Immature natural killer cell (primary cell): ENCODE measurements around the gene PIK3C2A. TPM values are rescaled to one million over a fixed set of nuclear protein-coding genes. Genes with fewer than 3 reads are reported as not detected.
"Not testable (repeated sequence)": the region's sequence is repeated elsewhere in the genome, so short reads cannot be mapped to it uniquely, and the experiment has no call there.

ENCODE experiments used
- DNase-seq, 3 donors: peaks; one replicate each; pipeline ENCODE4 v3.0.0; 2022; ENCODE audit warnings: mixed read lengths in 1 of 3
- H3K27ac Mint-ChIP-seq, 6 donors: one replicate each; pipeline ENCODE4 v1.8.0; 2020; ENCODE audit warnings: mixed read lengths in 6 of 6, mild to moderate bottlenecking in 5 of 6, inconsistent platforms in 4 of 6, moderate library complexity in 3 of 6
- H3K27me3 Mint-ChIP-seq, 3 donors: one replicate each; pipeline ENCODE4 v1.8.0; 2020 to 2021; ENCODE audit warnings: low read depth in 3 of 3, mild to moderate bottlenecking in 3 of 3, mixed read lengths in 3 of 3, moderate library complexity in 3 of 3, inconsistent platforms in 1 of 3
- H3K36me3 Mint-ChIP-seq, 3 donors: one replicate each; pipeline ENCODE4 v1.8.0; 2020; ENCODE audit warnings: mixed read lengths in 3 of 3, inconsistent platforms in 2 of 3, mild to moderate bottlenecking in 2 of 3
- H3K4me1 Mint-ChIP-seq, 2 donors: one replicate each; pipeline ENCODE4 v1.8.0; 2020; ENCODE audit warnings: inconsistent platforms in 2 of 2, mild to moderate bottlenecking in 2 of 2, mixed read lengths in 2 of 2, moderate library complexity in 1 of 2
- H3K4me3 Mint-ChIP-seq, 5 donors: one replicate each; pipeline ENCODE4 v1.8.0; 2020; ENCODE audit warnings: mild to moderate bottlenecking in 5 of 5, mixed read lengths in 5 of 5, inconsistent platforms in 3 of 5, moderate library complexity in 3 of 5
- H3K9me3 Mint-ChIP-seq, 6 donors: one replicate each; pipeline ENCODE4 v1.8.0; 2020; ENCODE audit warnings: mild to moderate bottlenecking in 6 of 6, mixed read lengths in 6 of 6, inconsistent platforms in 4 of 6, moderate library complexity in 3 of 6
- polyA plus RNA-seq, 3 donors: library from polyadenylated mRNA; unstranded; fragments of 300-500 nt; fragmentation: Illumina TruSeq; gene quantifications; one replicate each; pipeline ENCODE4 v1.2.3, GENCODE V29; 2021

The PIK3C2A gene
- polyA plus RNA-seq, 3 donors from 2014 or later = 5.0 to 13.3 (median 5.5) TPM

DNA sequence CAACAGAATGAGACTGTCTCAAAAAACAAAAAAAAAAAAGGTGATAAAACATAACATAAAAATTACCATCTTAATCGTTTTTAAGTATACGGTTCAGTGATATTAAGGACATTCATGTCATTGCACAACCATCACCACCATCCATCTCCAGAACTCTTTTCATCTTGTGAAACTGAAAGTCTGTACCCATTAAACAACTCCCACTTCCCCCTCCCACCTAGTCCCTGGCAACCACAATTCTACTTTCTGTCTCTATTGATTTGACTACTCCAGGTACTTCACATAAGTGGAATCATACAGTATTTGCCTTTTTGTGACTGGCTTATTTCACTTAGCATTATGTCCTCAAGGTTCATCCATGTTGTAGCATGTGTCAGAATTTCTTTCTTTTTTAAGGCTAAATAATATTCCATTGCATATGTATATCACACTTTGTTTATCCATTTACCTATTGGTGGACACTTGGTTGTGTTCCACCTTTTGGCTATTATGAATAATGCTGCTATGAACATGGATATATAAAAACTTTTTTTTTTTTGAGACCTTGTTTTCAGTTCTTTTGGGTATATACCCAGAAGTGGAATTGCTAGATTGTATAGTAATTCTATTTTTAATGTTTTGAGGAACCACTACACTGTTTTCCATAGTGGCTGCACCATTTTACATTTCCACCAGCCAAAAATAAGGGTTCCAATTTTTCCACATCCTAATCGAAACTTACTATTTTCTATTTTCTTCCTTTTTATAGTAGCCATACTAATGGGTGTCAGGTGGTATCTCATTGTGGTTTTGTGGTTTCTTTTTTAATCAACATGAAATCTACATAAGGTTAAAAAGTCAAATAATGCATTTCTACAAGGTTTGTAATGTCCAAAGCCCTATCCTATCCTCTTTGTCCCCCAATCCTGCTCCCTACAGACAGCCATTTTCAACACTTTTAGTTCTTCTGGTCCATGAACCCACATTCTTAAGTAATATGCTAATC, 23.4 kb upstream of the PIK3C2A start:
- peak; percentile 23 to 27 (median 23) for DNase-seq
- Mint-ChIP-seq H3K4me3 (peak overlapping the region in 3 of 5 donors; percentile 36 to 46 (median 44)), H3K27me3 (peaks cover 0 to 2% (median 1%) of the 10 kb centered on the region in 3 donors), H3K9me3 (peaks cover 0 to 1% (median 0%) of the 10 kb centered on the region in 6 donors), H3K27ac (peak overlapping the region in 1 of 6 donors; percentile 20), H3K4me1 (peaks cover 11 to 21% of the 10 kb centered on the region in 2 donors), H3K36me3 (no peaks in the 10 kb centered on the region)

- Mint-ChIP-seq H3K4me3 (no peak overlapping the region), H3K4me1 (peaks cover 11 to 21% of the 10 kb centered on the region in 2 donors)
These were observed 21.8 kb upstream of the PIK3C2A start for GRCh38 chr11:17229481-17230152.

DNA sequence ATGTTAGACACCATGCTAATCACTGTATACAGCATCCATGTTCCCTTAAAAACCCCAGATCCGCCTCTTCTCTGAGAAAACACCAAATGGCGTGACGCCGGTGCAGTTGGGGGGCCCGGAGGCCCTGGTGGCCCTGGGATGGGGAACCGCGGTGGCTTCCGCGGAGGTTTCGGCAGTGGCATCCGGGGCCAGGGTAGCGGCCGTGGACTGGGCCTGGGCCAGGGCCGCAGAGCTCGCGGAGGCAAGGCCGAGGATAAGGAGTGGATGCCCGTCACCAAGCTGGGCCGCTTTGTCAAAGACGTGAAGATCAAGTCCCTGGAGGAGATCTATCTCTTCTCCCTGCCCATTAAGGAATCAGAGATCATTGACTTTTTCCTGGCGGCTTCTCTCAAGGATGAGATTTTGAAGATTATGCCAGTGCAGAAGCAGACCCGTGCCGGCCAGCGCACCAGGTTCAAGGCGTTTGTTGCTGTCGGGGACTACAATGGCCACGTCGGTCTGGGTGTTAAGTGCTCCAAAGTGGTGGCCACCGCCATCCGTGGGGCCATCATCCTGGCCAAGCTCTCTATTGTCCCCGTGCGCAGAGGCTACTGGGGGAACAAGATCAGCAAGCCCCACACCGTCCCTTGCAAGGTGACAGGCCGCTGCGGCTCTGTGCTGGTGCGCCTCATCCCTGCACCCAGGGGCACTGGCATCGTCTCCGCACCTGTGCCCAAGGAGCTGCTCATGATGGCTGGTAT, 20.6 kb upstream of the PIK3C2A start:
- H3K4me1 Mint-ChIP-seq = peaks cover 11 to 21% of the 10 kb centered on the region in 2 donors
- not testable (repeated sequence) for H3K27me3 Mint-ChIP-seq, H3K4me3 Mint-ChIP-seq, H3K36me3 Mint-ChIP-seq, DNase-seq, H3K9me3 Mint-ChIP-seq, H3K27ac Mint-ChIP-seq

More at GRCh38 chr11:17229481-17230152, 21.8 kb upstream of the PIK3C2A start:
- Mint-ChIP-seq H3K27ac (peak overlapping the region in 2 of 6 donors; percentile 0 to 38), H3K36me3 (no peaks in the 10 kb centered on the region), H3K27me3 (peaks cover 0 to 2% (median 1%) of the 10 kb centered on the region in 3 donors), H3K9me3 (peaks cover 0 to 1% (median 0%) of the 10 kb centered on the region in 6 donors)
- no peak for DNase-seq

DNA sequence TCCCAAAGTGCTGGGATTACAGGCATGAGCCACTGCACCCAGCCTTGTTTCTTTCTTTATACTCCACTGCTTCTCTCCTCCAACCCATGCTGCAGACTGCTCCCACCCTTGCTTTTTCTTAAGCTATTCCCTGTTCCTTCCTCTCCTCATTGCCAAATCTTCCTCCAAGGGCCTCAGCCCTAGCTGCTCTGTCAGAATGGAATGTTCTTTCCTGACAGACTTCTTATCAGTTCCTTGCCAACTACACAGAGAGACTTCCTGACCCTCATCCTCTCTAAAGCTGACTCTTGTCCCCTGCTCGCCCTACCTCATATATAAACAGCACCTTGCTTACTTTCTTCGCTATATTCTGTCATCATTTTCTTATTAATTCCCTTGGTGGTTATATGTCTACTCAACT, 16.9 kb upstream of the PIK3C2A start:
- no peaks in the 10 kb centered on the region for H3K36me3 Mint-ChIP-seq
- no peak overlapping the region for H3K27ac Mint-ChIP-seq
- H3K27me3 Mint-ChIP-seq = peaks cover 0 to 5% (median 0%) of the 10 kb centered on the region in 3 donors

DNA sequence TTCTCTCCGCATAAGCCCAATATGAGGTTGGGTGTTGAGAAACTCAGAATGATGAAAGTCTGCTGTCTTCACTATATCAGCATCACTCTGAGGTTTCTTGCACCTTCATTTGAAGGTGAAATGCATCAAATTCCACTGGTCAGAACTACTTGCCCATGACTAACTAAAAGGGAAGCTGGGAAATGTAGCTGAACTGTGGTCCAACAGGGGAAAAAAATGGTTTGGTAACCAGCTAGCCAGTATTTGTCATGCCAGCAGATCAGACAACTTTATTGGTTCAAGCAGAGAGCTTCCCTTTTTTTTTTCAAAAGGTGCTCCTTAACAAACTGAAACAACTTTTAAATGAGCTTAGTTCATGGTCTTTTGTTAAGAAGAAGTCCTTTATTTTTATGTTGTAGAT, 14.2 kb upstream of the PIK3C2A start:
- H3K9me3 Mint-ChIP-seq = no peaks in the 10 kb centered on the region
- H3K27me3 Mint-ChIP-seq = peaks cover 0 to 3% (median 0%) of the 10 kb centered on the region in 3 donors
- H3K4me3 Mint-ChIP-seq = no peak overlapping the region
- no peaks in the 10 kb centered on the region for H3K4me1 Mint-ChIP-seq
- no peaks in the 10 kb centered on the region for H3K36me3 Mint-ChIP-seq
- no peak overlapping the region for H3K27ac Mint-ChIP-seq
- no peak for DNase-seq

More for the DNA sequence above, 16.9 kb upstream of the PIK3C2A start:
- Mint-ChIP-seq H3K4me3 (no peak overlapping the region), H3K4me1 (no peaks in the 10 kb centered on the region), H3K9me3 (no peaks in the 10 kb centered on the region)
- DNase-seq = no peak

DNA sequence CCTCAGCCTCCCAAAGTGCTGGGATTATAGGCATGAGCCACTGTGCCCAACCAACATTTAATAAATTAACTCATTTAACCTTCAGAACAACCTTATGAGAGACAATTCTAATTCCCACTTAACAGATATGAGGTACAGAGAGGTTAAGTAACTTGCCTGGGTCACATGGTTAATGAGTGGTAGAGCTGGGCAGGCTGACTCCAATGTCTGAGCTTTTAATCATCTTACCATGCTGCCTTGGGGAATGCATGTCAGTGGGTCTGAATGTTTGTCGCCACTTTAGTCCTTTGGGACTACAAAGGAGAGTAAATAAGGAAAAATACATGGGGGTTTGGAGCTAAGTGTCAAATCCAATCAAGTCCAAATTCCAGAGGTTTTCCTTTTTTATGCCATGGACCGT, 11.2 kb upstream of the PIK3C2A start:
- Mint-ChIP-seq H3K9me3 (peaks cover 0 to 6% (median 0%) of the 10 kb centered on the region in 6 donors), H3K4me3 (no peak overlapping the region), H3K27ac (no peak overlapping the region), H3K27me3 (peaks cover 0 to 9% (median 3%) of the 10 kb centered on the region in 3 donors), H3K4me1 (no peaks in the 10 kb centered on the region), H3K36me3 (no peaks in the 10 kb centered on the region)
- DNase-seq = no peak

DNA sequence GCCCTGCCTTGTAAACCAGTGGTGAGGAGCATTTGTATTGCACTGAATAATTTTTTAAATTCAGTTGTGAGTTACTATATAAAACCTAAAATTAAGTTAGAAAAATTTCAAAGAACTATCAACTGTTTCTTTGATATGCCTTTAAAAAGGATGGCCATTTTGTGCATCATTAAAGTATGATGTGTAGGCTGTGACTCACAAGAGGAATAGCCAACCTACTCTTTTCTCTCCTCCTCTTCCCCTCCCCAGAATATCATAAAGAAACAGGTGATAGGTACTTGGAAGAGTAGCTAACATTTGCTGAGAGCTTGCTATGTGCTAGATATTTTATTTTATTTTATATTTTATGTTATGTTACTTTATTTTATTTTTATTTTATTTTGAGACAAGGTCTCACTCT, 10.6 kb upstream of the PIK3C2A start:
- no peaks in the 10 kb centered on the region for H3K36me3 Mint-ChIP-seq
- H3K4me1 Mint-ChIP-seq = no peaks in the 10 kb centered on the region
- peaks cover 0 to 9% (median 3%) of the 10 kb centered on the region in 3 donors for H3K27me3 Mint-ChIP-seq
- no peak overlapping the region for H3K4me3 Mint-ChIP-seq
- H3K9me3 Mint-ChIP-seq = peaks cover 0 to 8% (median 0%) of the 10 kb centered on the region in 6 donors
- no peak for DNase-seq
- H3K27ac Mint-ChIP-seq = no peak overlapping the region

DNA sequence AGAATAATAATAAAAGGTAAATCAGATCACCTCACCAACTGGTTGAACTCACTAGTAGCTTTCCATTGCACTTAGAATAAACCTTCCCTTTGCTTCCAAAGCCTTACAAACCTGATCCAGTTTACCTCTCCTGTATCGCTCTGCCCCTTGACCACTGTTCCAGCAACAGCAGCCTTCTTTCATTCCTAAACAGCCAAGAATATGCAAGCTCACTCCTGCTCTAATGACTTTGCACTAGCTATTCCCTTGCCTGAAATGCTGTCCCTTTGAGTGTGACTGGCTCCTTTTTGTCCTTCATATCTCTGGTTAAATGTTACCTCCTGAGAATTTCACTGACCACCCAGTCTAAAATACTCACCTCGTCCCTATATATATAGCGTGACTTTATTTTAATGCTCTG, 9.6 kb upstream of the PIK3C2A start:
- Mint-ChIP-seq H3K4me3 (no peak overlapping the region), H3K36me3 (no peaks in the 10 kb centered on the region), H3K27me3 (peaks cover 0 to 13% (median 7%) of the 10 kb centered on the region in 3 donors), H3K9me3 (peaks cover 0 to 8% (median 0%) of the 10 kb centered on the region in 6 donors), H3K4me1 (no peaks in the 10 kb centered on the region), H3K27ac (no peak overlapping the region)
- DNase-seq = no peak

GRCh38 chr11:17214338-17214737, 6.6 kb upstream of the PIK3C2A start:
- peaks cover 4 to 5% of the 10 kb centered on the region in 2 donors for H3K4me1 Mint-ChIP-seq
- no peak overlapping the region for H3K4me3 Mint-ChIP-seq
- peaks cover 0 to 13% (median 4%) of the 10 kb centered on the region in 3 donors for H3K27me3 Mint-ChIP-seq
- H3K9me3 Mint-ChIP-seq = peaks cover 0 to 8% (median 0%) of the 10 kb centered on the region in 6 donors
- no peak for DNase-seq
- H3K36me3 Mint-ChIP-seq = no peaks in the 10 kb centered on the region
- H3K27ac Mint-ChIP-seq = no peak overlapping the region

DNA sequence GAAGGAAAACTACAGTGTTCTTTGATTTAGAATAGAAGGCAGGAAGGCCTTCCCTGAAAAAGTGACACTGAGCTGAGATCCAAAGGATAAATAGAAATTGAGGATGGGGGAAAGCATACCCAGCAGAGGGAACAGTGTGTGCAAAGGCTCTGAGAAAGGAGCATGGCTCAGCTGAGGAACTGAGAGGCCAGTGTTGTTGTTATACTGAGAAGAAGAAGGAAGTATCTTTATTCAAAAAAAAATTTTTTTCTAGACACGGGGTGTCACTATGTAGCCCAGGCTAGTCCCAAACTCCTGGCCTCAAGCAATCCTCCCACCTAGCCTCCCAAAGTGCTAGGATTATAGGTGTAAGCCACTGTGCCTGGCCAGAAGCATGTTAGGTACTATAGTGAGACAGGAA, 3.5 kb upstream of the PIK3C2A start:
- H3K36me3 Mint-ChIP-seq = no peaks in the 10 kb centered on the region
- peaks cover 27 to 30% of the 10 kb centered on the region in 2 donors for H3K4me1 Mint-ChIP-seq
- no peak for DNase-seq
- no peak overlapping the region for H3K4me3 Mint-ChIP-seq
- H3K9me3 Mint-ChIP-seq = peaks cover 0 to 8% (median 0%) of the 10 kb centered on the region in 6 donors
- H3K27ac Mint-ChIP-seq = no peak overlapping the region
- peaks cover 4 to 13% (median 9%) of the 10 kb centered on the region in 3 donors for H3K27me3 Mint-ChIP-seq

DNA sequence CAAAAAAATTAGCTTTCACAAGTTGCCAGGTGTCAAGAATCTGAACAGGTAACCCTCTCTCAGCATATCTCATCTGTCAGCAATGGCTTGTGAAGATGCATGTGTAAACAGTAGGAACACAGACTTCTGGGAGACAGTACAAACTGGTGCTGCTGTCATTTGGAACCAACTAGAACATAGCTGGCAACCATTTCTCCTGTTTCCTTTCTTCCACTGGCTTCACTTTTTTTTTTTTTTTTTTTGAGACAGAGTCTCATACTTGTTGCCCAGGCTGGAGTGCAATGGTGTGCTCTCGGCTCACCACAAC, 2.1 kb upstream of the PIK3C2A start:
- peak overlapping the region in 2 of 6 donors; percentile 83 to 95 for H3K27ac Mint-ChIP-seq
- no peaks in the 10 kb centered on the region for H3K36me3 Mint-ChIP-seq
- H3K4me3 Mint-ChIP-seq = no peak overlapping the region

DNA sequence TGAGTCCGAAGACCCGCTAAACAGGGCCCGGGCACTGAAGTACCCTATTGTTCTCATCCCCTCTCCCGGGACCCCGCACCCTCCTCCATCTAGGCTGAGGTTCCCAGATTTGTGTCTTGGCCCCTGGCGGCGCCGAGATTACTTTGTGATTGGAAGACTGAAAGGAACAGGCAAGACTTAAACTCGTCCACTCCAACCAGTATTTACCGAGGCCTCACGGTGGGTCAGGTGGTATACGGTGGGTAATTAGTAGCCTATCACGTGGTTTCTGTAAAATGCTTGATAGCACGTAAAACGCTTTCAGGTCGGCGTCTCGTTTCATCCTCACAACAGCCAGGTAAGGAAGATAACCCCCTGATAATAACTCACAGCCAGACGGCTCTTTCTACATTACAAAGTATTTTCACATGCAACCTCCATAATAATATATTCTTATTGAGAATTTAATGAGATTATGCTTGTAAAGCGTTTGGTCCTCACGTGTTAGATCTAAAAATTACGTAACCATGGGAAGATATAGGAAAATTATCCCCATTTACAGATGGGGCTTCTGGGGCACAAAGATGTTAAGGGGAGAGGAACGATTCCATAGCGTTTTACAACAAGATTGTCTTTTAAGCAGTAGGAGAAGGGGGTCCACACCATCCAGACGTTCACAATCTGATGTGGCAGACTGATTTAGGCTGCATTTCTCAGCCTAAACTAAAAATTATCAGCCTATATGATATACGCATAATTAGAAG, 642 bp upstream of the PIK3C2A start:
- H3K4me3 Mint-ChIP-seq = peak overlapping the region; percentile 93 to 99 (median 98)
- peak overlapping the region; percentile 93 to 99 (median 96) for H3K27ac Mint-ChIP-seq
- peak; percentile 60 to 62 (median 60) for DNase-seq
- peaks cover 4 to 9% (median 4%) of the 10 kb centered on the region in 3 donors for H3K27me3 Mint-ChIP-seq
- peaks cover 0 to 4% (median under 1%) of the 10 kb centered on the region in 3 donors for H3K36me3 Mint-ChIP-seq
- no peaks in the 10 kb centered on the region for H3K9me3 Mint-ChIP-seq
- peaks cover 42 to 53% of the 10 kb centered on the region in 2 donors for H3K4me1 Mint-ChIP-seq

More for the DNA sequence above, 2.1 kb upstream of the PIK3C2A start:
- H3K4me1 Mint-ChIP-seq = peaks cover 33 to 40% of the 10 kb centered on the region in 2 donors
- H3K9me3 Mint-ChIP-seq = peaks cover 0 to 8% (median 0%) of the 10 kb centered on the region in 6 donors
- DNase-seq = no peak
- H3K27me3 Mint-ChIP-seq = peaks cover 4 to 9% (median 7%) of the 10 kb centered on the region in 3 donors

DNA sequence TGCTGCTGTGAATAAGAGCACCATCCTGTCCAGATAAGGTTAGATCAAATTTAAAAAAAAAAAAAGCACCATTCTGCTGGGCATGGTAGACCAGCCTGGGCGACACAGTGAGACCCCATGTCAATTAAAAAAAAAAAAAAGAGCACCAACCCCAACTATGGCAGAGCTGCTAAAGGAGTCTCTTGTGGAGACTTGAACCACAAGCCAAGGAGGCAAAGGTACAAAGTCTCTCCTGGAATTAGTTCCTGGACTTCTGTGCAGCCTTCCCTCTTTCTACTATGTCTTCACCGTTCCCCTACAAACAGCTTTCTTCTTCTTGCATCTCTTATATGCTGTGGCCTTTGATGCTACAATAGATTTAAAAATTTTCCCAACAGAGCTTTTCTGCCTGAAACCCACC, 1.3 kb downstream of the PIK3C2A start:
- H3K9me3 Mint-ChIP-seq = no peaks in the 10 kb centered on the region
- peaks cover 0 to 4% (median 4%) of the 10 kb centered on the region in 3 donors for H3K27me3 Mint-ChIP-seq
- H3K27ac Mint-ChIP-seq = peak overlapping the region; percentile 86 to 99 (median 98)
- peak overlapping the region; percentile 93 to 99 (median 98) for H3K4me3 Mint-ChIP-seq
- H3K36me3 Mint-ChIP-seq = peaks cover 0 to 4% (median 3%) of the 10 kb centered on the region in 3 donors
- no peak for DNase-seq
- H3K4me1 Mint-ChIP-seq = peaks cover 52 to 70% of the 10 kb centered on the region in 2 donors
